Measurements from ENCODE around the gene TMEM231. TPM values are rescaled to one million over a fixed set of nuclear protein-coding genes. Genes with fewer than 3 reads are reported as not detected.
A peak's percentile ranks its signal among the peaks of the same experiment; 100 is the strongest.

The TMEM231 gene
- total and polyA plus RNA-seq, 9 of the 15 experiments (the other 6 are each of a cell fraction or from before 2014, with no cell fraction given) = 1.6 to 27.6 (median 9.1) TPM

- TF ChIP-seq, protein P1, sequence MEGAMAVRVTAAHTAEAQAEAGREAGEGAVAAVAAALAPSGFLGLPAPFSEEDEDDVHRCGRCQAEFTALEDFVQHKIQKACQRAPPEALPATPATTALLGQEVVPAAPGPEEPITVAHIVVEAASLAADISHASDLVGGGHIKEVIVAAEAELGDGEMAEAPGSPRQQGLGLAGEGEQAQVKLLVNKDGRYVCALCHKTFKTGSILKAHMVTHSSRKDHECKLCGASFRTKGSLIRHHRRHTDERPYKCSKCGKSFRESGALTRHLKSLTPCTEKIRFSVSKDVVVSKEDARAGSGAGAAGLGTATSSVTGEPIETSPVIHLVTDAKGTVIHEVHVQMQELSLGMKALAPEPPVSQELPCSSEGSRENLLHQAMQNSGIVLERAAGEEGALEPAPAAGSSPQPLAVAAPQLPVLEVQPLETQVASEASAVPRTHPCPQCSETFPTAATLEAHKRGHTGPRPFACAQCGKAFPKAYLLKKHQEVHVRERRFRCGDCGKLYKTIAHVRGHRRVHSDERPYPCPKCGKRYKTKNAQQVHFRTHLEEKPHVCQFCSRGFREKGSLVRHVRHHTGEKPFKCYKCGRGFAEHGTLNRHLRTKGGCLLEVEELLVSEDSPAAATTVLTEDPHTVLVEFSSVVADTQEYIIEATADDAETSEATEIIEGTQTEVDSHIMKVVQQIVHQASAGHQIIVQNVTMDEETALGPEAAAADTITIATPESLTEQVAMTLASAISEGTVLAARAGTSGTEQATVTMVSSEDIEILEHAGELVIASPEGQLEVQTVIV (CRISPR knock-in tag; IDR thresholded peaks at IDR 0.05; ENCODE audit: borderline replicate concordance) = no peak
- TF ChIP-seq RBM25 (IDR thresholded peaks at IDR 0.05; ENCODE audit: low read depth, low read length, severe bottlenecking) (peak; percentile 55), MEIS2 (IDR thresholded peaks at IDR 0.05; ENCODE audit: partially characterized antibody) (no peak), ARID3B (CRISPR knock-in tag; IDR thresholded peaks at IDR 0.05; ENCODE audit: borderline replicate concordance) (no peak), BRCA1 (IDR thresholded peaks at IDR 0.05) (no peak), BRCA1 (CRISPR knock-in tag; IDR thresholded peaks at IDR 0.05) (no peak), MBD2 (IDR thresholded peaks at IDR 0.05; ENCODE audit: borderline replicate concordance, low read depth) (no peak), ZNF165 (CRISPR knock-in tag; IDR thresholded peaks at IDR 0.05; ENCODE audit: borderline replicate concordance) (0 out of 2 replicates have a peak, but pooled peaks have one; percentile 52), CREM (IDR thresholded peaks at IDR 0.05; ENCODE audit: low read depth) (peak; percentile 69), ETV6 (IDR thresholded peaks at IDR 0.05; ENCODE audit: borderline replicate concordance in 1 of 2, low read depth in 2 of 2, low read length in 1 of 2) (0 out of 4 replicates have a peak, but pooled peaks of 1 of the 2 experiments have one; percentile 13), ETV6 (CRISPR knock-in tag; IDR thresholded peaks at IDR 0.05; ENCODE audit: borderline replicate concordance) (no peak), NFATC3 (IDR thresholded peaks at IDR 0.05) (no peak), RBFOX2 (IDR thresholded peaks at IDR 0.05; ENCODE audit: low read depth, low read length) (peak; percentile 82), ZBTB17 (CRISPR knock-in tag; IDR thresholded peaks at IDR 0.05) (no peak)
- TF ChIP-seq, protein P2, sequence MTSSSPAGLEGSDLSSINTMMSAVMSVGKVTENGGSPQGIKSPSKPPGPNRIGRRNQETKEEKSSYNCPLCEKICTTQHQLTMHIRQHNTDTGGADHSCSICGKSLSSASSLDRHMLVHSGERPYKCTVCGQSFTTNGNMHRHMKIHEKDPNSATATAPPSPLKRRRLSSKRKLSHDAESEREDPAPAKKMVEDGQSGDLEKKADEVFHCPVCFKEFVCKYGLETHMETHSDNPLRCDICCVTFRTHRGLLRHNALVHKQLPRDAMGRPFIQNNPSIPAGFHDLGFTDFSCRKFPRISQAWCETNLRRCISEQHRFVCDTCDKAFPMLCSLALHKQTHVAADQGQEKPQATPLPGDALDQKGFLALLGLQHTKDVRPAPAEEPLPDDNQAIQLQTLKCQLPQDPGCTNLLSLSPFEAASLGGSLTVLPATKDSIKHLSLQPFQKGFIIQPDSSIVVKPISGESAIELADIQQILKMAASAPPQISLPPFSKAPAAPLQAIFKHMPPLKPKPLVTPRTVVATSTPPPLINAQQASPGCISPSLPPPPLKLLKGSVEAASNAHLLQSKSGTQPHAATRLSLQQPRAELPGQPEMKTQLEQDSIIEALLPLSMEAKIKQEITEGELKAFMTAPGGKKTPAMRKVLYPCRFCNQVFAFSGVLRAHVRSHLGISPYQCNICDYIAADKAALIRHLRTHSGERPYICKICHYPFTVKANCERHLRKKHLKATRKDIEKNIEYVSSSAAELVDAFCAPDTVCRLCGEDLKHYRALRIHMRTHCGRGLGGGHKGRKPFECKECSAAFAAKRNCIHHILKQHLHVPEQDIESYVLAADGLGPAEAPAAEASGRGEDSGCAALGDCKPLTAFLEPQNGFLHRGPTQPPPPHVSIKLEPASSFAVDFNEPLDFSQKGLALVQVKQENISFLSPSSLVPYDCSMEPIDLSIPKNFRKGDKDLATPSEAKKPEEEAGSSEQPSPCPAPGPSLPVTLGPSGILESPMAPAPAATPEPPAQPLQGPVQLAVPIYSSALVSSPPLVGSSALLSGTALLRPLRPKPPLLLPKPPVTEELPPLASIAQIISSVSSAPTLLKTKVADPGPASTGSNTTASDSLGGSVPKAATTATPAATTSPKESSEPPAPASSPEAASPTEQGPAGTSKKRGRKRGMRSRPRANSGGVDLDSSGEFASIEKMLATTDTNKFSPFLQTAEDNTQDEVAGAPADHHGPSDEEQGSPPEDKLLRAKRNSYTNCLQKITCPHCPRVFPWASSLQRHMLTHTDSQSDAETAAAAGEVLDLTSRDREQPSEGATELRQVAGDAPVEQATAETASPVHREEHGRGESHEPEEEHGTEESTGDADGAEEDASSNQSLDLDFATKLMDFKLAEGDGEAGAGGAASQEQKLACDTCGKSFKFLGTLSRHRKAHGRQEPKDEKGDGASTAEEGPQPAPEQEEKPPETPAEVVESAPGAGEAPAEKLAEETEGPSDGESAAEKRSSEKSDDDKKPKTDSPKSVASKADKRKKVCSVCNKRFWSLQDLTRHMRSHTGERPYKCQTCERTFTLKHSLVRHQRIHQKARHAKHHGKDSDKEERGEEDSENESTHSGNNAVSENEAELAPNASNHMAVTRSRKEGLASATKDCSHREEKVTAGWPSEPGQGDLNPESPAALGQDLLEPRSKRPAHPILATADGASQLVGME (CRISPR knock-in tag; IDR thresholded peaks at IDR 0.05) = 0 out of 2 replicates have a peak, but pooled peaks have one; percentile 30
- TF ChIP-seq, protein P3, sequence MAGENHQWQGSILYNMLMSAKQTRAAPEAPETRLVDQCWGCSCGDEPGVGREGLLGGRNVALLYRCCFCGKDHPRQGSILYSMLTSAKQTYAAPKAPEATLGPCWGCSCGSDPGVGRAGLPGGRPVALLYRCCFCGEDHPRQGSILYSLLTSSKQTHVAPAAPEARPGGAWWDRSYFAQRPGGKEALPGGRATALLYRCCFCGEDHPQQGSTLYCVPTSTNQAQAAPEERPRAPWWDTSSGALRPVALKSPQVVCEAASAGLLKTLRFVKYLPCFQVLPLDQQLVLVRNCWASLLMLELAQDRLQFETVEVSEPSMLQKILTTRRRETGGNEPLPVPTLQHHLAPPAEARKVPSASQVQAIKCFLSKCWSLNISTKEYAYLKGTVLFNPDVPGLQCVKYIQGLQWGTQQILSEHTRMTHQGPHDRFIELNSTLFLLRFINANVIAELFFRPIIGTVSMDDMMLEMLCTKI (IDR thresholded peaks at IDR 0.05; ENCODE audit: partially characterized antibody) = no peak
Measured at GRCh38 chr16:75566040-75566757, 10.1 kb upstream of the TMEM231 start, which contains the start of gene GABARAPL2 (continued).
